ENCODE data around the gene OR2H1.
"Not testable (repeated sequence)": the region's sequence is repeated elsewhere in the genome, so short reads cannot be mapped to it uniquely, and the experiment has no call there.

Gene OR2H1

DNA sequence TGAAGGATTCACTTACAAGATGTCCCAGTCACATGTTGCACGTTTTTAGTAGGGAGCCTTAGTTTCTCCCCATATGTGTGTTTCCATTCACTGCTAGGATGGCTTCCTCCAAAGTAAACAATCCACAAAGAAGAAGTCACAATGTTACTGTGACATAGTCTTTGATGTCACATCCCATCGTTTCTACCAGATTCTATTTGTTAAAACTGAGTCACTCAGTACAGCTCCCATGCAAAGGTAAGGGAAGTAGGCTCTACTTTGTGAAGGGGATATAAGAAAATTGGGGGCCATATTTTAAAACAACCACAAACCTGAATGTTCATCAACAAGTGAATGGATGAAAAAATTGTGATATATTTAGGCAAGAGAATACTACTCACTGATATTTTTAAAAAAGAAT is at the start of gene OR2H1, which contains the start of gene OR11A1:
TSS of gene OR2H1 (plus strand) at position 185 of the 400 bp plus-strand sequence. CDS start 4,615 bp downstream, outside the sequence.
TSS of gene OR11A1 (minus strand) at position 101 of the 400 bp plus-strand sequence. CDS start 29,430 bp downstream, outside the sequence.
- H3K27ac ChIP-seq = no peak within 1 kb of the TSS
- TF ChIP-seq, protein P1, sequence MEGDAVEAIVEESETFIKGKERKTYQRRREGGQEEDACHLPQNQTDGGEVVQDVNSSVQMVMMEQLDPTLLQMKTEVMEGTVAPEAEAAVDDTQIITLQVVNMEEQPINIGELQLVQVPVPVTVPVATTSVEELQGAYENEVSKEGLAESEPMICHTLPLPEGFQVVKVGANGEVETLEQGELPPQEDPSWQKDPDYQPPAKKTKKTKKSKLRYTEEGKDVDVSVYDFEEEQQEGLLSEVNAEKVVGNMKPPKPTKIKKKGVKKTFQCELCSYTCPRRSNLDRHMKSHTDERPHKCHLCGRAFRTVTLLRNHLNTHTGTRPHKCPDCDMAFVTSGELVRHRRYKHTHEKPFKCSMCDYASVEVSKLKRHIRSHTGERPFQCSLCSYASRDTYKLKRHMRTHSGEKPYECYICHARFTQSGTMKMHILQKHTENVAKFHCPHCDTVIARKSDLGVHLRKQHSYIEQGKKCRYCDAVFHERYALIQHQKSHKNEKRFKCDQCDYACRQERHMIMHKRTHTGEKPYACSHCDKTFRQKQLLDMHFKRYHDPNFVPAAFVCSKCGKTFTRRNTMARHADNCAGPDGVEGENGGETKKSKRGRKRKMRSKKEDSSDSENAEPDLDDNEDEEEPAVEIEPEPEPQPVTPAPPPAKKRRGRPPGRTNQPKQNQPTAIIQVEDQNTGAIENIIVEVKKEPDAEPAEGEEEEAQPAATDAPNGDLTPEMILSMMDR (conservative IDR thresholded peaks at IDR 0.05) = no peak

DNA sequence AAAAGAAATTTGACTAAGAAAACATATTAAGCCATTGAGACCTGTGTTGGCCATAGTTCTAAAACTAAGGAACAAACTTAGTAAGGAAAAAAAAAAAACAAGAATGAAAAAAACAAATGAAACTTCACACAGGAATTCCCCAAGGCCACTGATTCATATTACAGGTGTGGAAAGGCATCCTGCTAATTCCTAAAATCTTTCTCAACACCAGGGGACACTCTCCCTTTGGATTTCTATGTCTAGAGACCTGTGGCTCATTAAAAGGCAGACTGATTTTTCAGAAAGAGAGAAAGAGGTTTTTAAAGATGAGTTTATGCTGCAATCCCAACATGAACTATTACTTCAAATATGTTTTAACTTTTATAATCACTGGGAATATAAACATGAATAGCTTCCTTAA is 42.4 kb upstream of the OR2H1 start, which contains the start of gene OR12D1:
TSS of gene OR12D1 (plus strand) at position 341 of the 400 bp plus-strand sequence.
- TF ChIP-seq, protein P1 (conservative IDR thresholded peaks at IDR 0.05) = peak; percentile 96
- no peak within 1 kb of the TSS for H3K27ac ChIP-seq

DNA sequence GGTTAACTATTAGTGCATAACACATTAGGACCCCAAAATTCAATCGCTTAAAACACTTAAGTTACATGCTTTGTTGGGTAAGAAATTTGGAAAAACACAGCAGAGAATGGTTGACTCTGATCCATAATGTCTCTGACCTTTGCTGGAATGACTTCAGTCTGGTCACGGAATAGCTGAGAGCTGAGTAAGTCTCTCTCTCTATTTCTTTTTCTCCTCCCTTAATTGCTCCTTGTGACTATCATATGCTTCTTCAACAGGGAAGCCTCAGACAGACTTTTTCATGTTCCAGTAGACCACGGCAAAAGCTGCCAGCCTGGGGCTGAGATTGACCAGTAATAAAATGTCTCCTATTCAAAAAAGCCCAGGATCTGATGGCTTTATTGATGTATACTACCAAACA is 37.4 kb upstream of the OR2H1 start:
- TF ChIP-seq, protein P1 (conservative IDR thresholded peaks at IDR 0.05) = no peak

DNA sequence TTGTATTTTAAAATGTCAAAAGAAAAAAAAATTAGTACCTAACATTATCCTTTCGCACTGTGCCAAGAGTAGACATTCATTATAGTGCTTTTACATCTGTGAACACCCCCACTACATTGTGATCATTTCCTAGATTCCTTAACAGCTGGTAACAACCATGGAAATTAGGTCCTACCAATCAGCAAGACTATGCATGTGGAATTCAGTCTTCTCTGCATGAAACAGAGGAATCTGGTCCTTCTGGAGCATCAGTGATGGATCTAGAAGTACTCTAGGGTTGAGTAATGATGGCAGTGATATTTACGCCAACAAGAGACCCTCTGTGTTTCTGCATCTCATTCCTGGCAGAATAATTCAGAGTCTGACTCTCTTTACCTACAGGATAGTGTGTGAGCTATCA is 32.8 kb upstream of the OR2H1 start:
- no peak overlapping the region for H3K27ac ChIP-seq
- TF ChIP-seq, protein P1 (conservative IDR thresholded peaks at IDR 0.05) = no peak

More for the DNA sequence above, 37.4 kb upstream of the OR2H1 start:
- no peak overlapping the region for H3K27ac ChIP-seq

DNA sequence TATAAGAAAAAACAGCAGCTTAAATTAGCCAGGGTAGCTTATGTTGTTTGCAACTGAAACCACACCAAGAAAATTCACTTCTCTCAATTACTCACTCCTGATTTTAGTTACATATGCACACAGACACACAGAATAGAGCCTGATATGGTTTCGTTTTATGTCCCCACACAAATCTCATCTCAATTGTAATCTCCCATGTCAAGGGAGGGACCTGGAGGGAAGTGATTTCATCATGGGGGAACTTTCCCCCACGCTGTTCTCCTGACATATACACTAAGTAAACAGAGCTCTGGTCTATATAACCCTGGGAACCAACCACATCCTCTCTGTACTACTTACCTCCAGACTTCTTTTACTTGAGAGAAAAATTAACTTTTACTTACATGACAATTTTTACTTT is 32.4 kb upstream of the OR2H1 start:
- H3K27ac ChIP-seq = no peak overlapping the region
- TF ChIP-seq, protein P1 (conservative IDR thresholded peaks at IDR 0.05) = no peak

DNA sequence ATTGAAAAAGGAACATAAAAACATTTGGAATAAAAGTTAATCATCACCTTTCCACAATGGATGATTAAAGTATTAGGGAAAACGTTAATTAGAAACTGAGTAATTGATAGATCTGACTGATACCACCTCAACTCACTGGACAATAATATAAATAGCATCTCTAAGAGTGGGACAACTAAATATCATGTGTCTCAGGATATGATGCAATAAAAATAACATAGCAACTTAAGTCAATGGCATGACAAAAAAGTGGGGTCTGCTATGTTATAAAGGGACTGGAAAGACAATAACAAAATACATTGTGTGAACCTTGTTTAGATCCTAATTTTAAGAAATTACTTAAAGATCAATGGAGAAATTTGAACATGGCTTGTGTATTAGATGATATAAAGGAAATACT is 31.9 kb upstream of the OR2H1 start:
- TF ChIP-seq, protein P1 (conservative IDR thresholded peaks at IDR 0.05) = no peak
- H3K27ac ChIP-seq = no peak overlapping the region

DNA sequence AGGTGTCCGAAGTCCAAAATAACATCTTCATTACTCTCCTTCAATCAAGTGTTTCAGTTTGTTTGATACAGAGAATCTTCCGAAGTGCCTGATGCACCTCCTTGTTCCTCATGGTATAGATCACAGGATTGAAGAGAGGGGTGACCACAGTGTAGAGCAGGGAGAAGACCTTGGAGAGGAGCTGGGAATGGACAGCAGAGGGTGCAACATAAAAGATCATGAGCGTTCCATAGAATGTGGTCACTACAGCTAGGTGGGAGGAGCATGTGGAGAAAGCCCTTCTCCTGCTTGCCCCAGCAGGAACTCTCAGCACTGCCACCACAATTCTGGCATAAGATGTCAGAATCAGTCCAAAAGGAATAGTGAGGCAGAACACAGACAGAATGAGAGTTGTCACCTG is 30.3 kb upstream of the OR2H1 start:
- no peak overlapping the region for H3K27ac ChIP-seq
- TF ChIP-seq, protein P1 (conservative IDR thresholded peaks at IDR 0.05) = no peak; the same call in 1 of the 2 replicates

DNA sequence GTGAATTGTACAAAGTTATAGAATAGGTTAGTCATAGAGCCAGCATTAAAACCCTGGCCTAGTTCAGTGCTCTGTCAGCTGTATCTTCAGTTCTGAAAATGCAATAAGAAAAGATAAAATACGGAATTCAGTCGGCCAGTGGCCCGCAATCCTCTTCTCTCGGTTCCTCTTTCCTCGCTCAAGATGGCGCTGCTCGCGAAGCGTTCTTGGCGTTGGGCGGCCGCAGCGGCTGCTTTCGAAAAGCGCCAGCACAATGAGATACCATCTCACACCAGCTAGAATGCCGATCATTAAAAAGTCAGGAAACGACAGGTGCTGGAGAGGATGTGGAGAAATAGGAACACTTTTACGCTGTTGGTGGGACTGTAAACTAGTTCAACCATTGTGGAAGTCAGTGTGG is 20.2 kb upstream of the OR2H1 start:
- H3K27ac ChIP-seq = not testable (repeated sequence)
